PFSK-1 (cell line): ENCODE data around the gene SPTB.

Experiments used
- POLR2AphosphoS5 ChIP-seq: IDR thresholded peaks from 2 replicates; pipeline ENCODE4 v1.6.1; 2012; ENCODE audit warnings: low read depth, mild to moderate bottlenecking, control low read depth, low read length, moderate library complexity
- SIN3A ChIP-seq: IDR thresholded peaks from 2 replicates; pipeline ENCODE4 v1.6.1; 2012; ENCODE audit warnings: mild to moderate bottlenecking, low read length, moderate library complexity, borderline replicate concordance; ENCODE audit not compliant: insufficient read depth
- TAF1 ChIP-seq: IDR thresholded peaks from 2 replicates; pipeline ENCODE4 v1.6.1; 2012; ENCODE audit warnings: low read length, control low read depth, borderline replicate concordance; ENCODE audit not compliant: insufficient read depth

GRCh38 chr14:64713677-64714076, 166.0 kb downstream of the SPTB start:
- no peak for TF ChIP-seq TAF1
- TF ChIP-seq POLR2AphosphoS5 = no peak
- TF ChIP-seq SIN3A = no peak
